Endothelial cell of umbilical vein (primary cell): ENCODE data around the gene TNFRSF21. TPM values are rescaled to one million over a fixed set of nuclear protein-coding genes. Genes with fewer than 3 reads are reported as not detected.

Source experiments
- BruUV-seq: library from RNA; stranded (reverse); fragments of 400-500 nt; replicated peaks from 2 replicates; lab custom pipeline; 2021; lab: Mats Ljungman, UMichigan
- CTCF ChIA-PET: fragments of 300-600, 350-600 bp; sonication (Branson Sonifier 250); formaldehyde crosslinking; loops from one replicate; lab custom pipeline; 2021; ENCODE audit warnings: antibody characterized with exemption, inconsistent platforms; lab: Charles Lee
- POLR2A ChIA-PET: fragments of 300-600, 350-600 bp; sonication (Branson Sonifier 250); formaldehyde crosslinking; loops from one replicate; lab custom pipeline; 2021; ENCODE audit warnings: antibody characterized with exemption, inconsistent platforms; lab: Charles Lee
- DNase-seq: peaks from one replicate; pipeline ENCODE4 v3.0.0-alpha.2; 2011; ENCODE audit warnings: low read depth, low spot score
- FAIRE-seq: peaks from 2 replicates; lab custom pipeline; 2011; peaks lifted over from hg19 to GRCh38; lab: Jason Lieb, UNC
- H2AFZ ChIP-seq: 2 replicates; pipeline ENCODE4 v1.6.0; 2012; ENCODE audit warnings: low read depth, low read length, control low read depth, inconsistent platforms
- H3K27ac ChIP-seq: 2 replicates; pipeline ENCODE4 v1.5.1; 2011; ENCODE audit warnings: low read depth, mild to moderate bottlenecking, control low read depth, low read length, moderate library complexity; ENCODE audit not compliant: insufficient read depth
- H3K27me3 ChIP-seq, 2 experiments: 2 replicates each; pipeline versions ENCODE4 v1.6.0 to v1.6.1; 2011; ENCODE audit warnings: low read length in 2 of 2, mixed read lengths in 1 of 2; ENCODE audit not compliant: control insufficient read depth in 2 of 2, insufficient read depth in 2 of 2
- H3K36me3 ChIP-seq, 2 experiments: 2 replicates in 1 of 2; 3 replicates in 1 of 2; pipeline ENCODE4 v1.5.1; 2011; ENCODE audit warnings: low read length in 2 of 2, mild to moderate bottlenecking in 1 of 2, moderate library complexity in 1 of 2; ENCODE audit not compliant: control insufficient read depth in 2 of 2, insufficient read depth in 2 of 2; ENCODE audit errors: extremely low read depth in 1 of 2
- H3K4me1 ChIP-seq: 3 replicates; pipeline ENCODE4 v1.5.1; 2011; ENCODE audit warnings: mild to moderate bottlenecking, low read length; ENCODE audit not compliant: control insufficient read depth, insufficient read depth; ENCODE audit errors: extremely low read depth
- H3K4me2 ChIP-seq: 2 replicates; pipeline ENCODE4 v1.6.1; 2011; ENCODE audit warnings: low read length, control low read depth, mixed read lengths; ENCODE audit not compliant: insufficient read depth
- H3K4me3 ChIP-seq, 3 experiments: fragments of 200-600 bp in 1 of 3; sonication (generic), shearing (Covaris generic) in 1 of 3; replicated peaks in 1 of 3; 2 replicates each; pipeline ENCODE4 v1.5.1; 2011 to 2016; ENCODE audit warnings: control low read depth in 3 of 3, low read length in 3 of 3, mild to moderate bottlenecking in 2 of 3, inconsistent platforms in 1 of 3, low read depth in 1 of 3, moderate library complexity in 1 of 3; ENCODE audit not compliant: insufficient read depth in 1 of 3
- H3K79me2 ChIP-seq: 2 replicates; pipeline ENCODE4 v1.6.0; 2012; ENCODE audit warnings: low read length, inconsistent platforms; ENCODE audit not compliant: control insufficient read depth, insufficient read depth
- H3K9ac ChIP-seq: replicated peaks from 2 replicates; pipeline ENCODE3; 2011; ENCODE audit warnings: low read length, control low read depth; ENCODE audit not compliant: insufficient read depth; ENCODE audit errors: extremely low read depth
- H3K9me1 ChIP-seq: replicated peaks from 3 replicates; pipeline ENCODE4 v1.6.0; 2011; ENCODE audit warnings: mild to moderate bottlenecking, low read length; ENCODE audit not compliant: control insufficient read depth, insufficient read depth; ENCODE audit errors: extremely low read depth
- H3K9me3 ChIP-seq: replicated peaks from 2 replicates; pipeline ENCODE4 v1.5.1; 2012; ENCODE audit warnings: low read length, inconsistent platforms; ENCODE audit not compliant: control insufficient read depth, insufficient read depth
- H4K20me1 ChIP-seq: replicated peaks from 2 replicates; pipeline ENCODE3; 2011; ENCODE audit warnings: mild to moderate bottlenecking, low read length; ENCODE audit not compliant: control insufficient read depth, insufficient read depth; ENCODE audit errors: extremely low read depth
- CTCF ChIP-seq, 2 donors: IDR thresholded peaks; 1 replicate in 1 of 2; 2 replicates in 1 of 2; pipeline ENCODE4 v1.5.1; 2011; ENCODE audit warnings: low read length in 2 of 2, mild to moderate bottlenecking in 2 of 2, moderate library complexity in 2 of 2, control low read depth in 1 of 2, inconsistent platforms in 1 of 2, low read depth in 1 of 2; ENCODE audit not compliant: insufficient read depth in 1 of 2; ENCODE audit errors: extremely low read depth in 1 of 2
- EZH2 ChIP-seq: IDR thresholded peaks from 2 replicates; pipeline ENCODE4 v1.6.1; 2012; ENCODE audit warnings: borderline replicate concordance, low read depth, mild to moderate bottlenecking, moderate library complexity, low read length, inconsistent platforms; ENCODE audit not compliant: severe bottlenecking
- FOS ChIP-seq: IDR thresholded peaks from 2 replicates; pipeline ENCODE4 v1.6.1; 2011; ENCODE audit warnings: mild to moderate bottlenecking, low read length, moderate library complexity, borderline replicate concordance; ENCODE audit not compliant: insufficient read depth
- MAX ChIP-seq: IDR thresholded peaks from 2 replicates; pipeline ENCODE4 v1.6.1; 2011; ENCODE audit not compliant: insufficient read depth, insufficient read length
- MYC ChIP-seq: IDR thresholded peaks from one replicate; pipeline ENCODE4 v1.6.1; 2011; ENCODE audit warnings: mild to moderate bottlenecking, low read depth, low read length
- POLR2AphosphoS5 ChIP-seq: IDR thresholded peaks from 2 replicates; pipeline ENCODE4 v1.6.1; 2012; ENCODE audit warnings: low read depth, mild to moderate bottlenecking, control low read depth, low read length, moderate library complexity; ENCODE audit not compliant: insufficient read depth
- dilution Hi-C: fragments of 300-500 bp; cut with MboI; formaldehyde crosslinking; loops from one replicate; pipeline ENCODE4 v1.15.0; 2019; ENCODE audit warnings: low sequenced_read_pairs; ENCODE audit not compliant: extremely low pct_ligation_motif_present
- intact Hi-C: fragments of 100-400 bp; cut with micrococcal nuclease; formaldehyde crosslinking; loops from one replicate; pipeline ENCODE4 v1.10.0; 2022
- polyA plus RNA-seq, 4 experiments: library from polyadenylated mRNA; depleted of rRNA in 3 of 4; stranded (reverse) in 3 of 4; unstranded in 1 of 4; fragments of >200 nt; gene quantifications; 2 replicates each; pipeline versions ENCODE4 v1.2.1 to v1.2.3, GENCODE V29; 2011 to 2012; ENCODE audit warnings: missing spikeins in 1 of 4
- total RNA-seq: library from RNA; stranded (reverse); gene quantifications from 2 replicates; pipeline ENCODE4 v1.2.3, GENCODE V29; 2021

TNFRSF21 gene
- total and polyA plus RNA-seq, 2 donors (not counting 3 experiments of a cell fraction or from before 2014, with no cell fraction given) = 26.0 to 40.6 TPM

DNA sequence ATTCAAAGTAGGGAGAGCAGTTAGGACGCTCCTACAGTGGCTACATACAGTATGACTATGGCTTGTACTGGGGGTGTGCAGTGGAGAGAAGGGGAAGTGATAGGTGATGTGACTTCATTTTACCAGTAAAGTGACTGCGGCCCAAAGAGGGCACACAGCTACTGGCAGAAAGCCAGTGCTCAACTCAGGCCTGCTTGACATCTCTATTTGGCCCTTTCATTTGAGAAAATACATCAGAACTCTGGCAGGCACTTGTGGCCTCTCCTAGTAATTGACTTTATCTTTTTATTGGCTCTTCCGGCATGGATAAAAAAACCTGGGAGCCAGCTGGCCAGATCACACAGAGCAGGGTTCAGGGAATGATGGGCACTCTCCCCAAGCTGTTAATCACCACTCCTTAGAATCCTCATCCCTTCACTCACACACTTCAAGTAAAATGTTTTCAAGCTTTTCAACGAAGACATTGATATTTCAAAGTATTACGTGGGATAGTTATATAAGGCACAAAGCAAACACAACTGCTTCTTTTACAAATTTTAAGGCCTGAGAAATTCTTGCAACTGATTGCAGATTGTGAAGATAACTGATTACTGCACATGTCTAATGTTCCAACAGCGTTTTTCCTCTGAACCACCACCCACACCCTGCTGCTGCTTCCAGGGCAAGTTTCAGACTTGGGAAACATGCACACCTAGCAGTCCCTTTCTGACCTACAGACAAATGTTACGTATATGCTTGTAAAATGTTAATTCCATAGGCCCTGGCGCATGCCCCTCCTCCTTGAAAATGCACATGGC is 73.5 kb downstream of the TNFRSF21 start:
- ChIA-PET CTCF (no interaction called here), POLR2A (no interaction called here)
- H3K9me1 ChIP-seq = no peaks in the 10 kb centered on the region
- H3K4me2 ChIP-seq = no peak overlapping the region
- no peaks in the 10 kb centered on the region for H3K27me3 ChIP-seq
- H3K79me2 ChIP-seq = no peaks in the 10 kb centered on the region
- H2AFZ ChIP-seq = no peak overlapping the region
- H3K4me3 ChIP-seq = no peak overlapping the region
- no peaks in the 10 kb centered on the region for H3K4me1 ChIP-seq
- intact Hi-C loops (no loop called here), dilution Hi-C loops (loop anchor here (25.0 kb wide), 1 partner anchor 149 kb away; no protein-coding TSS in a partner anchor)
- H3K36me3 ChIP-seq = peaks cover 3 to 12% of the 10 kb centered on the region in 2 experiments
- BruUV-seq = no TSS peak
- FAIRE-seq = no peak
- no peaks in the 10 kb centered on the region for H4K20me1 ChIP-seq
- H3K9me3 ChIP-seq = no peaks in the 10 kb centered on the region
- TF ChIP-seq EZH2 (no peak), CTCF (IDR thresholded peaks at IDR 0.05; ENCODE audit: extremely low read depth in 1 of 2, insufficient read depth in 1 of 2, low read depth in 1 of 2, low read length in 2 of 2) (no peak), FOS (no peak), MAX (no peak), MYC (no peak), POLR2AphosphoS5 (no peak)
- no peak overlapping the region for H3K27ac ChIP-seq
- DNase-seq = no peak
- no peak overlapping the region for H3K9ac ChIP-seq
